HG02610 (cell line): Measurements from ENCODE around the gene TMEM132E.

Source experiments
- ATAC-seq: cut with Tn5 transposase; IDR thresholded peaks from one replicate; pipeline ENCODE4 v1.9.1; 2021; ENCODE audit warnings: mild to moderate bottlenecking, moderate library complexity; ENCODE audit not compliant: unreplicated experiment

Gene TMEM132E

DNA sequence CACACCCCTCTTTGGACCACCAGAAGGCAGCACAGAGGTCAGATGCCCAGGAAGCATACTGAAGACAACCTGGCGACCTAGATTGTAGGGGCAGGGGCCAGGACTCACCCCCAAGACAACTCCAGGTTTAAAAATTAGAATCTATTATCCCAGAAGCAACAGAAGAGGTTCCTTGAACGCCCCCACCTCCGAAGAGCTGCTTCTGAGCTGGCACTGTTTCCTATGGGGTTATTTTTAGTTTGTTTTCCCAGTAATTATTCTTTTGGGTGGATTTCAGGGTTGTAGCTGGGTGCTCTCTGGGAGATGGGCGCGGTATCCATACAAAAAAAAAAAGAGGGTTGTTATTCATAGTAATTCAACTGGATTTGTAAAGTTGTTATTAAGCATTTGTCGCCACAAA lies 10.4 kb upstream of the TMEM132E start:
- no peak for ATAC-seq

DNA sequence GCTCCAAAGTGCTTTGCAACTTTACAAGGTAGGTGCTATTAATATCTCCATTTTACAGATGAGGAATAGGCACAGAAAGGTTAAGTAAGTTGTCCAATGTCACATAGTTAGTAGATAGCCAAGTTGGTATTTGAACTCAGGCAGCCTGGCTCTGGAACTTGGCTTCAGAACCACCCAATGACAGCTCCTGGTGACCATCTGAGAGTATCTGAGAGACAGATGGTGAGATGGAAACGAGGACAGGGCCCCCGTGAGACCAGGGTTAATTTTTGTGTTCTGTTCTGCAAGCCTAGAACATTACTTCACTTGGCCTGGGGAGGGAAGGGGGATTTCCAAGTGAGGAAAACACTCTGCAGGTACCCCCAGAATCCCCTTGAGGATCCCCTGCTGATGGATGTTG lies 9.8 kb upstream of the TMEM132E start:
- ATAC-seq, result no peak

DNA sequence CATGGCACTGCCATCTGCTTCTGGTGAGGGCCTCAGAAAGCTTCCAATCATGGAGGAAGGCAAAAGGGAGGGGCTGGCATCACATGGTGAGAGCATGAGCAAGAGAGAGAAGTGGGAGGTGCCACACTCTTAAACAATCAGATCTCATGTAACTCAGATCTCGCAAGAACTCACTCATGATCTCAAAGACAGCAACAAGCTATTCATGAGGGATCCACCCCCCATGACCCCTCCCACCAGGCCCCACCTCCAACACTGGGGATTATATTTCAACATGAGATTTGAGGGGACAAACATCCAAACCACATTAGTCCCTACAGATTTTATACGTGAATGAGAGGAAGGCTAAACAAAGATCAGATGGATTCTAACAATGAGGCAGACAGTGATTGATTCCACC lies 8.9 kb upstream of the TMEM132E start:
- ATAC-seq, result no peak

DNA sequence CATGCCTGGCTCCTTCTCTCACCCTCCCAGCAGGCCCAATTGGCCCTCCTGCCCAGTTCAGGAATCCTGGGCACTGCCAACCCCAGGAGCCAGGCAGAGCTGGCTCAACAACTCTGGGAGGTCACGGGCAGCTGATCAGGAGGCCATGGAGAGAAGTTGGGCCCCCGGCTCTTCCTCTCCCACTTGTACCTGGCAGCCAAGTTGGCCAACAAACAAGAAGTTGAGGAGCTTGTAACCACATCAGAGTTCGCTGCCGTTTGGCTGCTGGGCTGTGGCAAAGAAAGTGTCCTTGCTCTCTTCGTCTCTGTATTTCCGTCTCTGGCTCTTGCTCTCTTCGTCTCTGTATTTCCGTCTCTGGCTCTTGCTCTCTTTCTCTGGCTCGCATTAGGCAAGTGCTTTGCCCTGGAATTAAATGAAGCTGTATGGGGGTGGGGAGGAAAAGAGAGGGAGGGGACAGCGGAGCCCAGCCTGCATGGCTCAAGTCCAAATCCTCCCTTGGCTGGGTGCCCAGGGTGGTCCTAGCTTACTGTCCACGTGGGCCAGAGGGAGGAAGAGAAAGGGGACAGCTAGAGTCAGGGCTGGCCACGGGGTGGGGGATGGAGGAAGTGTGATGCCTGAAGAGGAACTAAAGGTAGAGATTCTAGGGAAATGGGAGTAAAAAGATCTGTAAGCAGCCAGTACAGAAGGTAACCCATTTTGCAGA lies 7.8 kb upstream of the TMEM132E start:
- ATAC-seq, result no peak

DNA sequence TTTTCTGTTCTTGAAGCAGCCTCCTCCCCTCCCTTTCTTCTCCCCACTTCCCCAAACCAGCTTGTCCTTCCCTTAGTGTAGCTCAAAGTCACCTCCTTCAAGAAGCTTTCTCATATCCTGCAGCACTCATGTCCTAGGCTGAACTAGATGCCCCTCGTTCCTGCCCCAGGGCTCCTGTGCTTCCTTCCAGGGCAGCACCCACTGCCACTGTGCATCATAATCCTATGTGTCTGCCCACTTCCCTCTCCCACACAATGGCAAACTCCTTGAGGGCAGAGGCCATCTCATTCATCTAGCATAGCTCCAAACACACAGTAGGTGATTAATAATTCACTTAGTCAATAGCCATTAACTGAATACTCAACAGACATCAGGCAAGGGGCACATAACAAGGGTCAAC lies 6.9 kb upstream of the TMEM132E start:
- ATAC-seq, result no peak

DNA sequence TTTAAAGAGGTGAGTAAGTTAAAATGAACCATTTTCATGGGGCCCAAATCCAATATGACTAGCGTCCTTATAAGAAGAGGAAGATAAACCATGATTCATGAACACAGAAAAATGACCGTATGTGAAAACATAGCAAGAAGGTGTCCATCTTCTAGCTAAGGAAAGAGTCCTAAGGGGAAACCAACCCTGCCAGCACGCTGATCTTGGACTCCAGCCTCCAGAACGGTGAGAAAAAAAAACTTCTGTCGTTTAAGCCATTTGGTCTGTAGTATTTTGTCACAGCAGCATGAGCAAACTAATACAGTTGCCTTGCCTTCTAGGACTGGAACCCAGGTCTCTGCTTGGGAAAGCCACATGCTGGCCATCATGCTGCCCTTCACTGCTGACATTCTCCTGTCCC lies 4.2 kb upstream of the TMEM132E start:
- ATAC-seq, result no peak

DNA sequence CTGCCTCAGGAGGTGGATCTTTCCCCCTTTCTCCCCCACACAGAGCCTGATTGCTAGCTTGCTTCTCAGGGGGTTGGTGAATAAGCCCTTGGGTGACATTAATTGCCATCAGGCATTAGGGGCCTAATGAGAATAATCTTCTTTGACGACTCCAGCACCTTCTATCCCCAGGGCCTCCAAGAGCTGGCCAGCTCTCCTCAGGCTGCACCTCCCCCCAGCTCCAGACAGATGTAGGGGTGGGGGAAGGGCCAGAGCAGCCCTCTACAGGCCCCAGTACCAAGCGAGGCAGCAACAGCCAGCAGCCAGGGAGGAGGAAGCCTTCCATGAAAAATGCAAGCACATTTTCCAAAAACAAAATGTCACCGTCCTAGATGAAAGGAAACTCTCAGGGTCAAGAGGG lies 1.4 kb upstream of the TMEM132E start:
- no peak for ATAC-seq

DNA sequence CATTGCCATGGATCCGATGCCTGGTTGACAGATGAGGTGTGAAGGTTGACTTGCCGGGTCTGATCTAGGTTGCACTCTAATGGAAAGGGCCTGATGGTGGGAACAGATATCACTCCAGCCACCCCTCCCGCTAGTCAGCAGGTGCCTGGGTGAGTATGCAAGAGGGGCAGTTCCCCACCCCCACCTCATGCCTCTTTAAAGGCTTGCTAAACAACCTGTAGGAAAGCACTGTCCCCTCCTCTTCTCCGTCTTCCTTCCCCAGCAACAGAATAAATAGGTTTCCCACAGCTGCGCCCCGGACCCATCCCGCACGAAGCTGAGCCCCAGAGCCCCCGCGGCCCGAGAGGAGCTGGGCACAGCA lies 746 bp upstream of the TMEM132E start:
- ATAC-seq, result no peak

DNA sequence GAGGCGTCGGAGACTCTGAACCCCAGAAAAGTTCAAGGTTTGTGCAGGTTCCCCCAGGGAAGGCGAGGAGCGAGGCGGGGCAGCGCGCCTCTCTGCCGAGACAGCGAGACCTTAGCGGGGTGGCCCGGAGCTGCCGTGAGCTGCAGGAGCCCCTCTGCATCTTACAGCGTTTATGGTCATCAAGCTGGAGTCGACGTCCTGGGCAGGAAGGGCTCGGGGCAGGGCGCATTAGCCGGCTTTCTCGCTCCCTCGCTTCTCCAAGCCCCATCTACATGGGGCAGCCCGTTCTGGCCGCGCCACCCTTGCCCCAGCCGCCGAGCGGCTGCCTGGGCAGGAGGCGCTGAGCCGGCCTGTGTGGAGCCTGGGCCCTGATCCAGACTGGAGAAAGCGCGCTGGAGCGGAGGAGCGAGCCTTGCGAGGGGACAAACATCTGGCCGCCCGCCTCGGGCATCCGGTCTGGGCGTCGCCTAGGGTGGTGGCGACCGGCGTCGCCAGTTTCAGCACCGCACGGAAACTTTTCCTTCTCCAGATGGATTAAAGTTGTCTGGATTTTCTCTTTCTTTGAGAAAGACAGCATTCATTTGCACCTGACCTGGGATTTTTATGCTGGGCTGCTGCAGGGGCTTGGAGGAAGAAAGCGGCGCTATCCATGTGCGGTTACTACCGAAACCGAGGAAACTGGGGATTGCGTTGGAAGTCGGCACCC lies 750 bp downstream of the TMEM132E start:
- no peak for ATAC-seq

DNA sequence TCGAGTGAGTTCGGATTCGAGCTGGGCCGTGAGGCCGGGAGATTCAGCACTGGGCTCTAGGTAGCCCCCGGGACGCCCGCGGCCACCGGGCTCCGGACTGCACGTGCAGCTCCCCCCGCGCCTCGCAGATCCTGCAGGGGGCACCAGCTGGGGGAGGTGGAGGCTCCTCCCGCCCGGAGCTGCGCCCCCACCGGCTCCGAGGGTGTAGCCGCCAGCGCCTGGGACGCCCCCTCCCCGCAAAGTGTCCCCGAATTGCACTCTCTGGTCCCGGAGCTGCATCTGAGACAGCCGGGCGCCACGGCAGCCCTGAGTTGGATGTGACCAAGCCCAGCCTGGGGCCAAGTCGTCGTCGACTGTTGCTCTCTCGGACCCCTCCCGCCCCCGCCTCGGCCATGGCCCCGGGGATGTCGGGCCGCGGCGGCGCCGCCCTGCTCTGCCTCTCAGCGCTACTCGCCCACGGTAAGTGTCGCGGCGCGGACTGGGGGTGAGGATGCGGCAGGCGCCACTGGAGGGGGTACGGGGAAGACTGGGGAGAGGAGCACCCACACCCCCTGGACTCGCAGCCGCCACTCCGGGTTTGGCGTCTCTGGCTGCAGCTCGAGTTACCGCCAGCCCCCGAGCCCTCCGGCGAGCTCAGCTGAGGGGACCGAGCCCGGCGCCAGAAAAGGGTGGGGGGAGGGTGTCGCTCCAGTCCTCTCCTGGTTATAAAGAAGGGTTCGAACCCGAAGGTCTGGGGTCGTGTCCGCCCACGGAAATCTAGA lies 1.5 kb downstream of the TMEM132E start:
- ATAC-seq, result no peak

DNA sequence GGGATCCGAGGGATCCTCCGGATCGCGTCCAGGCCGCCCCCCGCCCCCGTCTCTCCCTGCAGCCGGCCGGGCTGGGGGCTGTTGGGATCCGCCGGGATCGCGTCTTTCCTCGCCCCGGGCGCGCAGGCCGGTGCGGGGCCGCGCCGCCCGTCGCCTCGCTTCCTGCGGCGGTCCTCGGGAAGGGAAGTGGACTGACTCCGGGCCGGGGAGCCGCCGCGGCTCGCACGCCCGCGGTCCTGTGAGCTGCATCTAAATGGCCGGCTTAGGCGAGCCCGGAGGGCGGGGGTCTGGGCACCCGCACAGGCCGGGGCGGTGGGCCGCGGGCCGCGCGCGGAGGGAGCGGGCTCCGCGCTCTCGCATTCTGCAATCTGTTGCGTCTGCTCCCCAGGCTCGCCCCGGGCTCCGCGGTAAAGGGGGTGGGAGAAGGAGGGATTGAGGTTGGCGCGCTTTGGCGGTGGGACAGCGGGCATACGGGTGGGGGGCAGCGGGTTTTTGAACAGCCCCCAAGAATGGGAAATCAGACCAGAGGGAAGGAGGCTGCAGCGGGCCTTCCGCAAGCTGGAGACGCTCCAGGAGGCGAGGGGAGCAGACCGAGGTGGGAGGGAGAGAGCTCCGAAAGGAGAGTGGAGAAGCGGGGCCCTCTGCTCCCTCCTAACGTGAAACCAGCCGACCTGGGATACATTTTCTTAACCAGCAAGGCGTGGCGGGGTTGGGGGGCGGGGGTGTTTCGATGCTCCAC lies 2.2 kb downstream of the TMEM132E start:
- no peak for ATAC-seq

DNA sequence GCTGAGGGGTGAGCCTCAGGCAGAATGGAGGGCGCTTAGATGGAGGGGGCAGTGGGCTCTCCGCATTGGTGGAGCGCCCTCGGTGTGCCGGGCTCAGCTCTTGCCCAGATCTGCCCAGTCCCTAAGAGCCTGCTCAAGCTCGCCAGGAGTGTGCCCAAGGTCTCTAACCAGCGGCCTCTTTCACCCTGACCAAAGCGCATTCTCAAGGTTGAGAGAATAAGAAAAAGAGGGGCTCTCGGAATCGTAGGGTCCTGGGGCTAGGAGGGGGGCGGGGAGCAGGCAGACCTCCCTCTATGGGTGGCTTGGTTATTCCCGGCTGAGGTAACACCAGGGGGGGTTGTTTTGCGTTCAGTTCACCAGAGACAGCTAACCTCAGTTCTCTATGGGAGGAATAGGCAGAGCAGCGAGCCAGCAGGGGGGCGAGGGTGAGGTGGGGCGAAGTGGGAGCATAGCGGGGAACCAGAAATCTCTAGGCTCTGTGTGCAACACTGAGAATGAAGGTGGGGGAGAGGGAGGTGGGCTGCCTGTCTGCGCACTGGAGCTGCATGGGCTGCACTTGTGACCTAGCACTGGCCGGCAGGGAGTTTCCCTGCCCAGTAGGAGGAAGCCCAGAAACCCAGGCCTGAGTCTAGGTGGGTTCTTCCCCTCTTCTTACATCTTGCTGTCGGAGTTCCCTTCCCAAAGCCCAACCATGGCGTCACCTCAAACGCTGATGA lies 3.0 kb downstream of the TMEM132E start:
- ATAC-seq, result no peak

DNA sequence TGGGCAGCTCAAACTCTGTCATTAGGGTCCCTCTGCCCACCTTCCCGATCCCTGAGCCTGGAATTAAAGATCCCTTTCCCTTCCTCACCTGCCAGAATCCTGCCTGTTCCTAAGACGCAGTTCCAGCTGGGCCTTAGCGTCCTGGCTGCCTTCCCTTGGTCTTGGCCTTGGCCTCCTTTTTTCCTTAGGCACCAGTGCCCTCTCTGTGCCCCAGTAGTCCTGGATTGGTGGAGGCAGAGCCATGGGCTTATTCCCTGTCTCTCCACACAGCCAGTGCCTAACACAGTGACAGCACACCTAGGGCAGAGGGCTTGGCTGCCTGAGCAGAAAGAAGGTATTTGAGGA lies 3.5 kb downstream of the TMEM132E start:
- ATAC-seq, result no peak

DNA sequence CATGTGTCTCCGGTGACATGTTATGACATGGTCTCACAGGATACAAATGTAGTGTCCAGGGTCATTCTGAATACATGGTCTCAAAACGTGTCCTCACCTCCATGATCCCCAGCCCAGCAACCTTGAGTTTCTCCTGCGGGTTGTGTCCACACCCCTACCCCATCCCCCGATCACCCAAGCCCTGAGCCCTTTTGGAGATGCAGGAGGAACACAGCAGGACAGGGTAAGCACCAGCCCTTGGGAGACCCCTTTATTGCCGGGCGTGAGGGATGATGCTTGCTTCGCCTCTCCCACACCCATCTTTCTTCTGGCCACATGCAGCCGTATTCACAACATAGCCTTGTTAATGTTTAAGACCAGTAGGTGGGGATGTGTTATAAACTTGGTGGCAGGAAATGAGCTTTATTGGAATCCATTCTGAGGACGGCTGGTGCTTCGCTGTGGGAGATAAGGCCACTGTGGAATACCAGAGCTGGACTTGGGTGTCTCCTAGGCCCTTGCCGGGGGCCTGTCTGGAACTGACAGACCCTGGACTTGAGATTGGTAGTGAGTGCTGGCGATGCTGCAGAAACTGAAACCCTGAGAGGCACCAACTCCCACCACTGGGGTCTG lies 5.5 kb downstream of the TMEM132E start:
- ATAC-seq, result no peak

DNA sequence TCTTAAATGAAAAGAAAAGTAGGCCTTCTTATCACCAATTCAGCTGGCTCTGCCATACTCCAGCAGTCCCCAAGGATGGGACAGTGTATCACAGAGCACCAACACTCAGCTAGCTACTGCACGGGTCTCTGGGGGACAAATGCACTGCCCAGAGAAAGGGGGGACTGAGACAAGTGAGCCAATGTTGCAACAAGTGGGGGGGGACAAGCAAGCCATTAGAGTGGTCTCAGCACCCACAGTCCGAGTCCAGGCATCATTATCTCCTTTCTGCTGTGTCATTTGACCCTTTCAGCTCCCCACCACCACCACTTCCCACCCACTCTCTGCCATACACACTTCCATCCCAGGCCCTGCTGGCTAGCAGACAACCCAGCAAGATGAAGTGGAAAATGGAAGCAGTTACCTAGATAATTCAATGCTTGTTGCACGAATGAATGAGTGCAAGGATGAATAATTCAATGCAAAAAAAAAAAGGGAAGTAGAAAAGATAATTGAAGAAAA lies 7.0 kb downstream of the TMEM132E start:
- ATAC-seq, result no peak

DNA sequence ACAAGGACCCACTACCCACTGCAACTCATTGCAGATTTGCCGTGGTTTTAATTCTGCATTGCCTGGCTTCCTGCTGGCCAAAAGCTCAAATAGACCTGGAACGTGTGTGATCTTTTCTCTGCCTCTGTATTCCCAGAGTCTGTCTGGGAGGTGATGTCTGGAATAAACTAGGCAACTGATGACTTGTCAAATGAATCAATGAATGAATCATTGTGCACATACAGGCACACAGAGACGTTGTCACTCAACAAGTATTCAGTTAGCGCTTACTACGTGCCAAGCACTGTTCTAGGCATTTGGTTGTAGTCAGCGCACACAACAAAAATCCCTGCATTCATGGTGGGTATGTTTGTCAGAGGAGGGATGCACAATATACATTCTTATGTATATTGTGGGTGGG lies 8.9 kb downstream of the TMEM132E start:
- no peak for ATAC-seq

DNA sequence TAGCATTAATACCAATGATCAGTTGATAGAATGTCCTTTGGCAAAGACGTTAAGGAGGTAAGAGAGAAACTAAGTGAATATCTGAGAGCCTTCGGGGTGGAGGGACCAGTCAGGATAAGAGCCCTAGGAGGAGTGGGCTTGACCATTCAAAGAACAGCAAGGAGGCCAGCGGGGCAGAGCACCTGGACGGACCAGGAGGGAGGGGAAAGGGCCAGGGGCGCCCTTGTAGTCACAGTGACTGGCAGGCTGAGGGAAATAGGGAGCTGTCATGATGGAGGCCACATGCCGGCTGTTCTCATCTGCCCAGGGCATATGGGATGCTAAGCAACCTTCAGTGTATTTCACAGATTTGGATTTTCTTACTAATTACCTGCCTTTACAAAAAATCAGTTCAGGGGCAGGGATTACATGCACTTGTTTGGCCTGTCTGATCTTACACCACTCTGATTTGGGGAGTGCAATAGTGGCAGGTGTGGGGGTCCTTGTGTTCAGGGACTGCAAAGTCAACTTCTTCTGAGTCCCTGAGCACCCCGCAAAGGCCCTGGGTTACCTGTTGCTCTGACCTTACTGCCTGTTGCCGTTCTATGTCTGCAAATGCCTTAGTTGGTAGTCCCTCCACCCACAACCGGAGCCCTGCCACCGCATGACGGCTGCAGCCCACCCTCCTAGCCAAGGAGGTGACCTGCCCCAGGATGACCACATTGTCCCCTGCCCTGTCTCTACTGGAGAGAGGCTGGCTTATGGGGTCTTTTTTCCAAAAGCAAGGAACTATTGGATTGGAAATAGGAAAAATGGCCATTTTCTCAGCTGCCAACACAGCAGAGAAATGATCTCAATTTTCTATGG lies 10.0 kb downstream of the TMEM132E start:
- no peak for ATAC-seq

DNA sequence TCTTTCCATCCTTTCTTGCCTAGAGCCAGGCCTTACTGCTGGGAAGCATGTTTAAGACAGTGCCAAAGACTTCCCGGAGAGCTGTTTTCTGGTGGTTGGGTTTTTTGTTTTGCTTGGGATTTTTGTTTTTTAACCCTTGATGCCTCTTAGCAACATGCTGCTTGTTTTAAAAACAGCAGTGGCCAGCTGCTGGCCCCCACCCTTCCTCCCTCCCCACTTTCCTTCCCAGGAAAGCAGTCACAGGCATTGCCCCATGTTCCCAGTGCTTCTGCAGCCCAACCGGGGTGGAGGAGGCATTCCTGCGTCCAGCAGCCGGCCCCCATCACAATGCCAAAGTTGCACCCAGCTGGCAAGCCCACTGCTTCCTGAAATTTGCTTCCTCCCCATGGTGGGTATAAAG lies 12.6 kb downstream of the TMEM132E start:
- no peak for ATAC-seq

DNA sequence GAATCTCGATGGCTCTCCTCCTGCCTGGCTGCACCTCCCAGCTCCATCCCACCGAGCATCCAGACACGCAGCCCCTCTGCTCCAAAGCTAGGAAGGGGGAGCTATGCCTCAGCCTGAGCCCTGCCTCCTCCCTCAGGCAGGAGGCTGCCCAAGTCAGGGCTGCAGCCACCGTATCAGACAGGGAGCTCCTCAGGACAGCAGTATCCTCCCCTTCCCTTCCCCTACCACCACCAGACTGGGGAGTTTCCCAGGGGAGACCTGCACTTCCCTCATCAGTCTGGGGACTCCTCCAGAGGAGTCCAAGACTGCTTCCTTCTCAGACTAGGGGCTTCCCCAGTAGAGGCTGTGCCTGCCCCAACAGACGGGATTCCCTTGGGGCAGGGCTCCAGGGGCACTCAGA lies 17.5 kb downstream of the TMEM132E start:
- ATAC-seq, result no peak
